NCI-H748 treated with DMSO at 0.1 percent for 48 hours (cell line): ENCODE data around the gene UTP20.

Source experiments
- DNase-seq: peaks from one replicate; lab custom pipeline; 2025; lab: John Stamatoyannopoulos, UW

Gene UTP20

DNA sequence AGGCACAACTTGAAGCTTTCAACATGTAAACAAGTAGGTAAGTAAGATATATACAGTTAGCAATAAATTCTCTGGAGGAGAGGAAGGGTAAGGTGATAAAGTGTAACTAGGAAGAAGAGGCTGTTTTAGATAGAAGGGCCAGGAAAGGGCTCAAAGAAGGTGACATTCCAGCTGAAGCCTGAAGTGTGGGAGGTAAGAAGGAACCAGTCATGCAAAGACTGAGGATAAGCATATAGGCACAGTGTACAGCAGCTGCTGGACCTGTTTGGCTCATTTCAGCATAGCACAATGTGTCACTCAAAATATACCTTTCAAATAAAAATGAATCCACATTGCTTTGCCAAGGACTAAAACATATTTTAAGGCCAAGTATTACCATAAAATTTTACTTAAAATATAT is 156.2 kb downstream of the UTP20 start:
- DNase-seq, result no peak
